GM21529 (cell line): ENCODE measurements around the gene GALNT11.
"Not testable (repeated sequence)": the region's sequence is repeated elsewhere in the genome, so short reads cannot be mapped to it uniquely, and the experiment has no call there.

ENCODE experiments used
- ATAC-seq: cut with Tn5 transposase; IDR thresholded peaks from one replicate; pipeline ENCODE4 v1.9.1; 2021; ENCODE audit not compliant: unreplicated experiment

GALNT11 gene

DNA sequence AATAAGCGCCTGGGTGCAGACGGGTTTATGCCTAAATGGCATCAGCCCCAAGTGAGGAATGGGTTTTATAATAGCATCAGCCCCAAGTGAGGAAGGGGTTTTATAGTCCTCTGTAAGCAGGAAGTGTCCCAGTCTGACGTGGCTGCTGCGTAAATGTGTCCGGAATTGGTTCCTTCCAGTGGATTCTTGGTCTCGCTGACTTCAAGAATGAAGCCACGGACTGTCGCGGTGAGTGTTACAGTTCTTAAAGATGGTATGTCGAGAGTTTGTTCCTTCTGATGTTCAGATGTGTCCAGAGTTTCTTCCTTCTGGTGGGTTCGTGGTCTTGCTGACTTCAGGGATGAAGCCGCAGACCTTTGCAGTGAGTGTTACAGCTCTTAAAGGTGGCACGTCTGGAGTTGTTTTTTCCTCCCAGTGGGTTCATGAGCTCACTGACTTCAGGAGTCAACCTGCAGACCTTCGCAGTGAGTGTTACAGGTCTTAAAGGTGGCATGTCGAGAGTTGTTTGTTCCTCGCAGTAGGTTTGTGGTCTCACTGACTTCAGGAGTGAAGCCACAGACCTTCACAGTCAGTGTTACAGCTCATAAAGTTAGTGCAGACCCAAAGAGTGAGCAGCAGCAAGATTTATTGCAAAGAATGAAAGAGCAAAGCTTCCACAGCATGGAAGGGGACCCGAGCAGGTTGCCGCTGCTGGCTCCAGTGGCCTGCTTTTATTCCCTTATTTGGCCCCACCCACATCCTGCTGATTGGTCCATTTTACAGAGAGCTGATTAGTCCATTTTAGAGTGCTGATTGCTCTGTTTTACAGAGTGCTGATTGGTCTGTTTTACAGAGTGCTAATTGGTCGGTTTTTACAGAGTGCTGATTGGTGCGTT is 2.3 kb downstream of the GALNT11 start:
- not testable (repeated sequence) for ATAC-seq

DNA sequence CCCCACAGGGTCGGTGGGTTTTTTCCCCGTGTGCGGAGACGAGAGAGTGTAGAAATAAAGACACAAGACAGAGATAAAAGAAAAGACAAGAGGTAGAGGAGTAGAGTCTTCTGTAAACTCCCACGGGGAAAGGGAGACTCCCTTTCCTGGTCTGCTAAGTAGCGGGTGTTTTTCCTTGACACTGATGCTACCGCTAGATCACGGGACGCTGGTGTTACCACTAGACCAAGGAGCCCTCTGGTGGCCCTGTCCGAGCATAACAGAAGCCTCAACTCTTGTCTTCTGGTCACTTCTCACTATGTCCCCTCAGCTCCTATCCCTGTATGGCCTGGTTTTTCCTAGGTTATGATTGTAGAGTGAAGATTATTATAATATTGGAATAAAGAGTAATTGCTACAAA is 4.6 kb downstream of the GALNT11 start:
- ATAC-seq: not testable (repeated sequence)

DNA sequence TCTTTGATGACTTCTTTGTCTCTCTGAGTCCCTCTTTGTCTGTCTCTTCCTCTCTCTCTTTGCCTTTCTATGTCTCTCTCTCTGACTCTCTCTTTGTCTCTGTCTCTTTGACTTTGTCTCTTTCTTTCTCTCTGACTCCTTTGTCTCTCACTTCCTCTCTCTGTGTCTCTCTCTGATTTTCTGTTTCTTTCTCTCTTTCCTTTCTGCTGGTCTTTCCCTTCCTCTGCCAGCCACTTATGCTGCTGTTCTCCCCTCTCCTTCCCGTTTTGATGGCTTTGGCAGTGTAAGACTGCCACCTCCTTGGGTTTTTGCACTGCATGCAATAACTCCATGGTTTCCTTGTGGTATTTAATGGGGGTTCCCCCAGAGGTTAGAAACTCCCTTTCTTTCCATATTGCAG is 5.2 kb downstream of the GALNT11 start:
- ATAC-seq: not testable (repeated sequence)

DNA sequence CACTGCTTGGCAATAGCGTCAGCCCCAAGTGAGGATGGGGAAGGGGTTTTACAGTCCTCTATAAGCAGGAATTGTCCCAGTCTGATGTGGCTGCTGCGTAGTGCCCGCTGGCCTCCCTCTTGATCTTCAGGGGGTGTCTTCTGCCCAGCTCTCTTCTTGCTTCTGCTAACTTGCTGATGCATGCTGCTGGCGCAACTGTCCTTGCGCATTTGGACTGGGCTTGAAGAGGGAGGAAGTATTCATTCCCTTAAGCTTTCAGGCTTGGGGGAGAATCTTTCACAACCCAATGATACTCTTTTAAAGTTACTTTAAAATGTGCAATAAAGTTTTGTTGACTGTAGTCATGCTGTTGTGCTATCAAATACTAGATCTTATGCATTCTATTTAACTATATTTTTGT is 10.3 kb downstream of the GALNT11 start:
- no peak for ATAC-seq

DNA sequence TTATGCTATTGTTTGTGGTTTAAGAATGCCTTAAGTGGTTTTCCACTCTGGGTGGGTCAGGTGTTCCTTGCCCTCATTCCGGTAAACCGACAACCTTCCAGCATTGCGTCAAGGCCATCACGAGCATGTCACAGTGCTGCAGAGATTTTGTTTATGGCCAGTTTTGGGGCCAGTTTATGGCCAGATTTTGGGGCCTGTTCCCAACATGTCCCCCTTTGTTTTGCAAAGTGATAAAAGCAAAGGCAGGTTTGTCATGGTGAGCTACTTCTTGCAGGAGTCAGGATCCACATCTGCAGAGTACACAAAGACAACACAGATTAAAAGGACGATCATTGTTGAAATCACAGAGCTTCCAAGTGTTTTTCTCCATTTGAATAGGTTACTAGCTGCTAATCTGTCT is 12.9 kb downstream of the GALNT11 start:
- not testable (repeated sequence) for ATAC-seq

DNA sequence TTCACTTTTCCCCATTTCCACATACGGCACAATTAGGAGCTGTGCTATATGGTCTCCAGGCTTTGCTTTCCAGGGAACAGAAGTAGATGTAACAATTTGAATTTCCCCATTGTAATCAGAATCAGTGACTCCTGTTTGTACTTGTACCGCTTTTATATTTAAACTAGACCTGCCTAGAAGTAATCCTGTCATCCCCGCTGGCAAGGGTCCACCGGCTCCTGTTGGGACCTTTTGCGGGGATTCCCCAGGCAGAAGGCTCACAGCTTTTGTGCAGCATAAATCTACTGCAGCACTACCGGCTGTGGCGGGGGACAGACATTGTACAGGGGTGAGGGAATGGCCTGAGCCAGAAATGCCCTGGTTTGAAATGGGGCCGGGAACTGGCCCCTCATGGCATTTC is 17.6 kb downstream of the GALNT11 start:
- not testable (repeated sequence) for ATAC-seq

DNA sequence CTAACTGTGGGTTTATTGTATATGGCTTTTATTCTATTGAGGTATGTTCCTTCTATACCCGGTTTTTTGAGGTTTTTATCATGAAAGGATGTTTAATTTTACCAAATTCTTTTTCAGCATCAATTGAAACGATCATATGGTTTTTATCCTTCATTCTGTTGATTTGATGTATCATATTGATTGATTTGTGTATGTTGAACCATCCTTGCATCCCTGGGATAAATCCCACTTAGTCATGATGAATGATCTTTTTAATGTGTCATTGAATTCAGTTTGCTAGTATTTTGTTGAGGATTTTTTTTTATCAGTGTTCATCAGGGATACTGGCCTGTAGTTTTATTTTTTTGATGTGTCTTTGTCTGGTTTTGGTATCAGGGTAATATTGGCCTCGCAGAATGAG is 19.4 kb downstream of the GALNT11 start:
- not testable (repeated sequence) for ATAC-seq

DNA sequence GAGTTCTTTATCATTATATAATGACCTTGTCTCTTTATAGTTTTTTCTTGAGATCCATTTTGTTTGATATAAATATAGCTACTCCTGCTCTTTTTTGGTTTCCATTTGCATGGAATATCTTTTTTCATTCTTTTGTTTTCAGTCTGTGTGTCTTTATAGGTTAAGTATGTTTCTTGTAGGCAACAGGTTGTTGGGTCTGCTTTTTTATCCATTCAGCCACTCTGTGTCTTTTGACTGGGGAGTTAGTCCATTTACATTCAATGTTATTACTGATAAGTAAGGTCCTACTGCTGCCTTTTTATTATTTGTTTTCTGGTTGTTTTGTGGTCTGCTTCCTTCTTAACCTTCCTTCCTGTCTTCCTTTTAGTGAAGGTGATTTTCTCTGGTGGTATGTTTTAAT is 21.1 kb downstream of the GALNT11 start:
- ATAC-seq: no peak

DNA sequence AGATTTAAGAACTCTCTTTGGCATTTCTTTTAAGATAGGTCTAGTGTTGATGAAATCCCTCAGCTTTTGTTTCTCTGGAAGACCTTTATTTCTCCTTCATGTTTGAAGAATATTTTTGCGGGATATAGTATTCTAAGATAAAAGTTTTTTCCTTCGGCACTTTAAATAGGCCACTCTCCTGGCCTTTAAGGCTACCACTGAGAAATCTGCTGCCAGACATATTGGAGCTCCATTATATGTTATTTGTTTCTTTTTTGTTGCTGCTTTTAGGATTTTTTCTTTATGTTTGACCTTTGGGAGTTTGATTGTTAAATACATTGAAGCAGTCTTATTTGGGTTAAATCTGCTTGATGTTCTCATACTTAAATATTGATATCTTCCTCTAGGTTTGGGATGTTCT is 22.6 kb downstream of the GALNT11 start:
- ATAC-seq: no peak

DNA sequence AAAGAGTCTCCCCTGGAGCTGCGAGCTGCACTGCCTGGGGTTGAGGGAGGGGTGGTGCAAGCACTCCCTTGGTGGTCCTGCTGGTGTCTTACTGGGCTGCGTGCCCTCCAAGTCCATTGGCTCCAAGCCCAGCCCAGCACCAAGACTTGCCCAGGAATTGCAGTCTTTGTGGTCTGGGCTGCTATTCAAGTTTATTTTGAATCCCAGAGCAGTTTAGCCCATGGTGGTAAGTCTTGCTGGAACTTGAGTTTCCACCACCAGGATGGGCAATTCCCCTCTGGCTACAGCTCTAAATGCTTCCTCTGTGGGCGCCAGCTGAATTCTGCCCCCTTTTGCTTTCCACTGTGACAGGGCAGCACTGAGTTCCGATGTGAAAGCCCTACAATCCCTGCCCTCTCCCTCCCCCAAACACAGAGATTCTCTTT is 25.1 kb downstream of the GALNT11 start:
- no peak for ATAC-seq

DNA sequence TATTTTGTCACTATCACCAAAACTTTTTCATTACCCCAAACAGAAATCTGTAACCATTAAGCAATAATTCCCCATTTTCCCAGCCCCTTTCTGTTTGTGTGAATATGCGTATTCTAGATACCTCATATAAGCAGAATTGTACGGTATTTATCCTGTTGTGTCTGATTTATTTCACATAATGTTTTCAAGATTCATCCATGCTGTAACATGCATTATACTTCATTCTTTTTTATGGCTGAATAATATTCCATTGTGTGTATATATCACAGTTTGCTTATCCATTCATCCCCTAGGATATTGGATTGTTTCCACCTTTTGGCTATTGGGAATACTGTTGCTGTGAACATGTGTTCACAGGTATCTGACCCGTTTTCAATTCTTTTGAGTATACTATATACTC is 26.5 kb downstream of the GALNT11 start:
- no peak for ATAC-seq

DNA sequence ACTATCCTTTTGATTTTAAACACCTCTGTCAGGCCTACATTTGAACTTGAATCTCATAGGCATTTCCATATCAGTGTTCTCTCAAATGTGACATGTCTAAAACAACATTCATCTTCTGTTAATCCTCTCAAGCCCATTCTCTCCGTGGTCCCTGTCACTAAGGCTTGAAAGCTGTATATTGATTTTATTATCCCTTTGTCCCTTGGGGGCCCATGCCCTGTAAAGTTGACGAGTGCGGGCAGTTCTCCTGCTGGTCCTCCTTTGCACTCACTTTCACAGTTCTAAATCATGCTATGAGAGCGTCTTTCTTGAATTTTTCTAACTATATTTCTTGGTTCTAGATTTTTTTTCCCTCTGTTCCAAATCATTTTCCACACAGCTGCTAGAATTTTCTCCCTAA is 27.3 kb downstream of the GALNT11 start:
- no peak for ATAC-seq

DNA sequence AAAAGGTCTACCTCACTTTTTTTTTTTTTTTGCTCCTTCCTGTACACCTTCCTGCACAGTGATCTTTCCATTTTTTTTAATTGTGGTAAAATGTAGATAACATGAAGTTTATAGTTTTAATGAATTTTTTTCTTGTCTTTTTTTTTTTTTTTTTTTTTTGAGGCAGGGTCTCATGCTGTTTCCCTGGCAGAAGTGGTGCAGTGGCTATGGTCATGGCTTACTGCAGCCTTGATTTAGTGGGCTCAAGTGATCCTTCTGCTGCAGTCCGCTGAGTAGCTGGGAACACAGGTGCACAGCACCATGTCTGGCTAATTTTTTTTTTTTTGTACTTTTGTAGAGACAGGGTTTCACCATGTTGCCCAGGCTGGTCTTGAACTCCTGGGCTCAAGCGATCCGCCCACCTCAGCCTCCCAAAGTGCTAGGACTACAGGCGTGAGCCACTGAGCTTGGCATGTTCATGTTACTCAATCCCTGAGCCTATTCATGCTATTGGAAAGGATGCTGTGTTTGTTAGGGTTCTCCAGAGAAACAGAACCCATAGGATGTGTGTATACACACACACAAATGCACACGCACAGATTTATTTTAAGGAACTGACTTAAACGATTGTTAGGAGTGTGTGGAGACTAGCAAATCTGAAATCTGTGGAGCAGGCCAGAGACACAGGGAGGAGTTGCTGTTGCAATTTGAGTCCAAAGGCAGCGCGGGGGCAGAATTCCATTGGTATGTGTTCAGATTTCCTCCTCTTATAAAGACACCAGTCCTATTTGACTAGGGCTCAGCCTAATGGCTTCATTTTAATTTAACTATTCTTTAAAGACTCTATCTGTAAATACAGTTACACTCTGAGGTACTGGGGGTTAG is 29.1 kb downstream of the GALNT11 start:
- ATAC-seq: no peak

DNA sequence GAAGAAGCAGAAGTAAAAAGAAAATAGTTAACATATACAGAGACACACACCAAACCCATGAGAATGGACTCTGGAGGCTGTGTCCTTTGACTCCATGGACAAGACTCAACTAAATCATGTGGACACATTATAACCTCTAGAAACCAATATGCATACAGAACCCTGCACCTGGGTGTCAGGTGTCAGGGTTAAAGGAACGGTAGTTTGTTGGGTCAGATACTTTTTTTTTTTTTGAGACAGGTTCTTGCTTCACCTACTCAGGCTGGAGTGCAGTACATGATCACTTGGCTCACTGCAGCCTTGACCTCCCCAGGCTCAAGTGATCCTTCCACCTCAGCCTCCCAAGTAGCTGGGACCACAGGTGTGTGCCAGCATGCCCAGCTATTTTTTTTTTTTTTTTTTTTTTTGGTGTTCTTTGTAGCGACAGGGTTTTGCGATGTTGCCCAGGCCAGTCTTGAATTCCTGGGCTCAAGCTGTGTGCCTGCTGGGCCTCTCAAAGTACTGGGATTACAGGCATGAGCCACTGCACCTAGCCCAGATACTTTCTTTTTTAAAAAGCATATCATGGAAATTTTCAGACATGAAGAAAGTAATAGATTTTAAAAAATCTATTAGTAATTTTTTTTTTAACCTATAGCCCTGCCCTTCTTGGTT is 31.3 kb downstream of the GALNT11 start:
- no peak for ATAC-seq

DNA sequence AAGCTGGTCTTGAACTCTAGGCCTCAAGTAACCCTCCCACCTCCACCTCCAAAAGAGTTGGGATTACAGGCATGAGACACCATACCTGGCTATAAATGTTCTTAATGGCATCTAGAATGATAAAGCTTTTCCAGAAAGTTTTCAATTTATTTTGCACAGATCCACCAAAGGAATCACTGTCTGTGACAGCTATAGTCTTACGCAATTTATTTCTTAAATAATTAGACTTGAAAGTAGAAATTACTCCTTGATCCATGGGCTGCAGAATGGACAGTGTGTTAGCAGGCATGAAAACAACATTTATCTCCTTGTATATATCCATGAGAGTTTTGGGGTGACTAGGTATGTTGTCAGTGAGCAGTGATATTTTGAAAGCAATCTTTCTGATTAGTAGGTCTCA is 33.8 kb downstream of the GALNT11 start:
- ATAC-seq: no peak

DNA sequence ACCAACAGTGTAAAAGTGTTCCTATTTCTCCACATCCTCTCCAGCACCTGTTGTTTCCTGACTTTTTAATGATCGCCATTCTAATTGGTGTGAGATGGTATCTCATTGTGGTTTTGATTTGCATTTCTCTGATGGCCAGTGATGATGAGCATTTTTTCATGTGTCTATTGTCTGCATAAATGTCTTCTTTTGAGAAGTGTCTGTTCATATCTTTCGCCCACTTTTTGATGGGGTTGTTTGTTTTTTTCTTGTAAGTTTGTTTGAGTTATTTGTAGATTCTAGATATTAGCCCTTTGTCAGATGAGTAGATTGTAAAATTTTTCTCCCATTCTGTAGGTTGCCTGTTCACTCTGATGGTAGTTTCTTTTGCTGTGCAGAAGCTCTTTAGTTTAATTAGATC is 35.6 kb downstream of the GALNT11 start:
- not testable (repeated sequence) for ATAC-seq

DNA sequence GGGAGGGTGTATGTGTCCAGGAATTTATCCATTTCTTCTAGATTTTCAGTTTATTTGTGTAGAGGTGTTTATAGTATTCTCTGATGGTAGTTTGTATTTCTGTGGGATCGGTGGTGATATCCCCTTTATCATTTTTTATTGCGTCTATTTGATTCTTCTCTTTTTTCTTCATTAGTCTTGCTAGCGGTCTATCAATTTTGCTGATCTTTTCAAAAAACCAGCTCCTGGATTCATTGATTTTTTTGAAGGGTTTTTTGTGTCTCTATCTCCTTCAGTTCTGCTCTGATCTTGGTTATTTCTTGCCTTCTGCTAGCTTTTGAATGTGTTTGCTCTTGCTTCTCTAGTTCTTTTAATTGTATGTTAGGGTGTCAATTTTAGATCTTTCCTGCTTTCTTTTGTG is 37.7 kb downstream of the GALNT11 start:
- not testable (repeated sequence) for ATAC-seq

DNA sequence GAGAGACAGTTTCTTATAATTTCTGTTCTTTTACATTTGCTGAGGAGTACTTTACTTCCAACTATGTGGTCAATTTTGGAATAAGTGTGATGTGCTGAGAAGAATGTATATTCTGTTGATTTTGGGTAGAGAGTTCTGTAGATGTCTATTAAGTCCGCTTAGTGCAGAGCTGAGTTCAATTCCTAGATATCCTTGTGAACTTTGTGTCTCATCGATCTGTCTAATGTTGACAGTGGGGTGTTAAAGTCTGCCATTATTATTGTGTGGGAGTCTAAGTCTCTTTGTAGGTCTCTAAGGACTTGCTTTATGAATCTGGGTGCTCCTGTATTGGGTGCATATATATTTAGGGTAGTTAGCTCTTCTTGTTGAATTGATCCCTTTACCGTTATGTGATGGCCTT is 38.3 kb downstream of the GALNT11 start:
- ATAC-seq: not testable (repeated sequence)

DNA sequence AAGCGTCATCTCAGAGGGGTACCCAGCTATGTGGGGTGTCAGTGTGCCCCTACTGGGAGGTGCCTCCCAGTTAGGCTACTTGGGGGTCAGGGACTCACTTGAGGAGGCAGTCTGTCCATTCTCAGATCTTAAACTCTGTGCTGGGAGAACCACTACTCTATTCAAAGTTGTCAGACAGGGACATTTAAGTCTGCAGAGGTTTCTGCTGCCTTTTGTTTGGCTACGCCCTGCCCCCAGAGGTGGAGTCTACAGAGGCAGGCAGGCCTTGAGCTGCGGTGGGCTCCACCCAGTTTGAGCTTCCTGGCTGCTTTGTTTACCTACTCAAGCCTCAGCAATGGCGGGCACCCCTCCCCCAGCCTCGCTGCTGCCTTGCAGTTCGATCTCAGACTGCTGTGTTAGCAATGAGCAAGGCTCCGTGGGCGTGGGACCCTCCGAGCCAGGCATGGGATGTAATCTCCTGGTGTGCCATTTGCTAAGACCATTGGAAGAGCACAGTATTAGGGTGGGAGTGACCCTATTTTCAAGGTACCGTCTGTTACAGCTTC is 40.4 kb downstream of the GALNT11 start:
- not testable (repeated sequence) for ATAC-seq

DNA sequence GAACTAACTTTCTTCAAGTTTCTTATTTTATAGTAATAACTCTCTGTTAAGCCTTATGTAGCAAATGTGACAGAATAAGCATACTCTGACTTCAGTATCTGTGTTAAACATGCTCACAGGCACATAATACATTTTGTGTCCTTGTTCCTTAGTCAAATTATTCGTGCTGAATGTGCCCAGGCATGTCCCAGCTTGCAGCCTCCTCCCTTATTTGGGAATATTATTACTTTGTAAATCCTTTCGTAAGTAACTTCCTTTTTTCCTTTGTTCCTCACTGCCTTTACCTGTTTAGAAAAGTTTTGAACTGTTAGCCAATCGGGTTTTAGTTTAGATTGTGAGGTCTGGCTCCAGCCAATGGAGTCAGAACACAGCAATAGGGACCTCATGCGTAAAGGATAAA is 46.9 kb downstream of the GALNT11 start:
- ATAC-seq: no peak

DNA sequence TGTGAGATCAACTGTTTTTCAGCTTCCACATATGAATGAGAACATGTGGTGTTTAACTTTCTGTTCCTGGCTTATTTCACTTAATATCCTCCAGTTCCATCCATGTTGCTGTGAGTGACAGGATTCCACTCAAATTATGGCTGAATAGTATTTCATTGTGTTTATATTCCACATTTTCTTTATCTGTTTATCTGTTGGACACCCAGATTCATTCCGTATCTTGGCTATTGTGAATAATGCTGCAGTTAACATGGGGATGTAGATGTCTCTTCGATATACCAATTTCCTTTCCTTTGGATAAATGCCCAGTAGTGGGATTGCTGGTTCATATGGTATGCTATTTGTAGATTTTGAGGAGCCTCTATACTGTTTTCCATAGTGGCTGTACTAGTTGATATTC is 47.9 kb downstream of the GALNT11 start:
- ATAC-seq: no peak
